Activated naive CD8-positive, alpha-beta T cell (primary cell): ENCODE measurements around the gene EBF4.

ENCODE experiments used
- H3K27ac Mint-ChIP-seq: one replicate; pipeline ENCODE4 v1.8.0; 2021; ENCODE audit warnings: mixed read lengths
- H3K27me3 Mint-ChIP-seq: one replicate; pipeline ENCODE4 v1.8.0; 2021; ENCODE audit warnings: mixed read lengths
- H3K36me3 Mint-ChIP-seq: one replicate; pipeline ENCODE4 v1.8.0; 2021; ENCODE audit warnings: mixed read lengths
- H3K4me1 Mint-ChIP-seq: one replicate; pipeline ENCODE4 v1.8.0; 2021; ENCODE audit warnings: low read depth, mixed read lengths
- H3K4me3 Mint-ChIP-seq: one replicate; pipeline ENCODE4 v1.8.0; 2021; ENCODE audit warnings: mild to moderate bottlenecking, mixed read lengths
- H3K9me3 Mint-ChIP-seq: one replicate; pipeline ENCODE4 v1.8.0; 2021; ENCODE audit warnings: low read depth, mixed read lengths

The EBF4 gene, protein sequence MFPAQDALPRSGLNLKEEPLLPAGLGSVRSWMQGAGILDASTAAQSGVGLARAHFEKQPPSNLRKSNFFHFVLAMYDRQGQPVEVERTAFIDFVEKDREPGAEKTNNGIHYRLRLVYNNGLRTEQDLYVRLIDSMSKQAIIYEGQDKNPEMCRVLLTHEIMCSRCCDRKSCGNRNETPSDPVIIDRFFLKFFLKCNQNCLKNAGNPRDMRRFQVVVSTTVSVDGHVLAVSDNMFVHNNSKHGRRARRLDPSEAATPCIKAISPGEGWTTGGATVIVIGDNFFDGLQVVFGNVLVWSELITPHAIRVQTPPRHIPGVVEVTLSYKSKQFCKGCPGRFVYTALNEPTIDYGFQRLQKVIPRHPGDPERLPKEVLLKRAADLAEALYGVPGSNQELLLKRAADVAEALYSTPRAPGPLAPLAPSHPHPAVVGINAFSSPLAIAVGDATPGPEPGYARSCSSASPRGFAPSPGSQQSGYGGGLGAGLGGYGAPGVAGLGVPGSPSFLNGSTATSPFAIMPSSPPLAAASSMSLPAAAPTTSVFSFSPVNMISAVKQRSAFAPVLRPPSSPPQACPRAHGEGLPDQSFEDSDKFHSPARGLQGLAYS

DNA sequence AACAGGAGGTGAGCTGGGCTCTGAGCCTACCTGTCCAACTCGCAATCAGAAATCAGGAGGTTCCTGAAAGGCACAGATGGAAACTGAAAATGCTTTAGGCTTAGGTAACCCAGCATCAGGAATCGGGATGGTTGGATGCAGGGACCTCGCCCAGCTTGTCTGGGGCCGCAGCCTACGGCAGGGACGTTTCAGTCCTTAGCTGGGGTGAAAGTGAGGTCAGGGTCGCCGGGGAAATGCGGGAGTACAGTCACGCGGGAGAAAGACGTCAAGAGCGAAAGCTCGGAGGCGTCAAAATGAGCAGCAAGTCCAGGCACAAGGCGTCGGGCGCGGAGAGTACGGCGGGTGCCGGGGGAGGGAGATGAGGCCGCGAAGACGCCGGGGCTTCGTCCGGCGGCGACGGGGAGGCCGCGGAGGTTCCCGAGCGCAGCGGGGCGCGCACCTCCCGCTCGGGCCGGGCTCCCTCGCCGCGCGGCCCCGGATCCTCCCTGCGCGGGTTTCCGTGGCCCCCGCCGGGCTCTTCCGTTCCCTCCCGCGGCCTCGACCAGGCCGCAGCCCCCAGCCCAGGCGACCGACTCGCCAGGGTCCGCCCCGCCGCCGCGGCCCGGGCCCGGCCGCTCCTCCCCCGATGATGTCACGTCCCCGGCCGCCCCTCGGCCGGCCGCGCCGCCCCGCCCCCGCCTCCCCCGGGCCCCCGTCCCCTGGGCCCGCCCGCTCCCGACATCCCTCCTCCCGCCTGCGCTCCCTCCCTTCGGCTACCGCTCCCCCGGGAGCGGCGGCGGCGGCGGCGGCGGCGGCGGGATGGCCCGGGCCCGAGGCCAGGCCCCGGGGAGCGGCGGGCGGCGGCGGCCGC is at the start of gene EBF4:
Gene EBF4, plus strand, starts transcription at position 745 of the 850 bp plus-strand sequence. CDS start 866 bp downstream, outside the sequence.
- H3K4me3 Mint-ChIP-seq: peak within 1 kb of the TSS; percentile 90

DNA sequence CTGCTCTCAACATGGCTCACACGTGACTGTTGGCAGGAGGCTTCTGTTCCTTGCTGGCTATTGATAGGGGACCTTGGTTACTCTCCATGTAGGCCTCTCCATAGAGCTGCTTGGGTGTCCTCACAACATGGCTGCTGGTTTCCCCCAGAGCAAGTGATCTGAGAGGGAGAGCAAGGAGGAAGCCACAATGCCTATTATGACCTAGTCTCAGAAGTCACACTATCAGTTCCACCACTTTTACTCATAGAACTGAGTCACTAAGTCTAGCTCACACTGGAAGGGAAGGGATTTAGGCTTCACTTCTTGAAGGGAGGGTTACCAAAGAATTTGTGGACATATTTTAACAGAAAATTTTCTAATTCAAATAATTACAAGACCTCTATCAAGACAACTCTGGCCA is 48.9 kb upstream of the EBF4 start:
- H3K27me3 Mint-ChIP-seq: no peaks in the 10 kb centered on the region
- no peak overlapping the region for H3K4me3 Mint-ChIP-seq
- peaks cover 3% of the 10 kb centered on the region for H3K36me3 Mint-ChIP-seq
- H3K27ac Mint-ChIP-seq: no peak overlapping the region
- no peaks in the 10 kb centered on the region for H3K9me3 Mint-ChIP-seq
- H3K4me1 Mint-ChIP-seq: peaks cover 1% of the 10 kb centered on the region

More for the DNA sequence above, at the start of gene EBF4:
- Mint-ChIP-seq H3K27ac (peak within 1 kb of the TSS; percentile 35), H3K9me3 (no peaks in the 10 kb centered on the region), H3K27me3 (peaks cover 14% of the 10 kb centered on the region), H3K36me3 (no peaks in the 10 kb centered on the region), H3K4me1 (peaks cover 29% of the 10 kb centered on the region)

DNA sequence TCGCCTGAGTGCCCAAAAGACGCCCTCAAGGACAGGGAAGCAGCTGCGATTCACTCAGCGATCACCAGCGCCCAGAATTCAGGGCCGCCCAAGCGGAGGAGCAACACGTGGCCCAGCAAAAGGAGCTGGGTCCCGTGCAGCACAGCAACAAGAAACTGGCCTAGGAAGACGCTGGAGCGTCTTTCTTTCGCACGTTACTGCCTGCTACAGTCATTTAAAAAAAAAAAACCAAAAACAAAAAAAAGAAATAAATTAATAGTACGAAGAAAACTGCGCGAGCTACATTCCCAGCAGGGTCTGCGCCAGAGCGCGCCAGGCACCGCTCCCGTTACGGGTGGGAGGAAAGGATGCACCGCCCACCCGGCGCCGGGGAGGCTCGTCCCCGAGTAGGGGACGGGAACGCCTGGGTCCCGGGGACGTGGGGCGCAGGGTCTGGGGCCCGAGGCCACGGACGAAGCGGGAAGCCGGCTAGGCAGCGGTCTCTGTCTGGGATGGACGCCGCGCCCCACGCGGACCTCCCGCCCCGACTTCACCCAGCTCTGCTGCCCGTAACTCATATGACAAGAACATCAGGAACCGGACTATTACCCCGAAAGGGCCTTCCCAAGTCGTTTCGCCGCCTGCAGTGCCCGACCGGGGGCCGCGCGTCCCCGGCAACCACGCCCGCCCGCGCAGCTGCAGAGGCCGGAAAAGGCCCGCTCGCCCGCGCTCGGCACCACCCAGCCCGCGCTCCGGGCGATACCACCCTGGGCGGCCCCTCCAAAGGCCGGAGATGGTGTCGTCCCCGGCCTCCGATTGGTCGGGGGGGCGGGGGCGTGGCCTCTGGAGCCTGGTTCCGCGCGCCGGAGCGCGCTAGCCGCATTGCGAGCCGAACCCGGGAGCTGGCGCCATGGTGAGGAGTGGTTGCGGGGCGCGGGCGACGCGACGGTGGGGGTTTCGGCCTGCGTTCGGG is 40.5 kb upstream of the EBF4 start, which contains the start of gene NOP56:
Gene NOP56, plus strand, starts transcription at position 861 of the 952 bp plus-strand sequence. Its CDS starts 29 bp downstream, at position 890.
- peaks cover 43% of the 10 kb centered on the region for H3K4me1 Mint-ChIP-seq
- peak within 1 kb of the TSS; percentile 92 for H3K4me3 Mint-ChIP-seq
- no peaks in the 10 kb centered on the region for H3K27me3 Mint-ChIP-seq
- peak within 1 kb of the TSS; percentile 95 for H3K27ac Mint-ChIP-seq
- H3K9me3 Mint-ChIP-seq: no peaks in the 10 kb centered on the region
- H3K36me3 Mint-ChIP-seq: peaks cover 21% of the 10 kb centered on the region

DNA sequence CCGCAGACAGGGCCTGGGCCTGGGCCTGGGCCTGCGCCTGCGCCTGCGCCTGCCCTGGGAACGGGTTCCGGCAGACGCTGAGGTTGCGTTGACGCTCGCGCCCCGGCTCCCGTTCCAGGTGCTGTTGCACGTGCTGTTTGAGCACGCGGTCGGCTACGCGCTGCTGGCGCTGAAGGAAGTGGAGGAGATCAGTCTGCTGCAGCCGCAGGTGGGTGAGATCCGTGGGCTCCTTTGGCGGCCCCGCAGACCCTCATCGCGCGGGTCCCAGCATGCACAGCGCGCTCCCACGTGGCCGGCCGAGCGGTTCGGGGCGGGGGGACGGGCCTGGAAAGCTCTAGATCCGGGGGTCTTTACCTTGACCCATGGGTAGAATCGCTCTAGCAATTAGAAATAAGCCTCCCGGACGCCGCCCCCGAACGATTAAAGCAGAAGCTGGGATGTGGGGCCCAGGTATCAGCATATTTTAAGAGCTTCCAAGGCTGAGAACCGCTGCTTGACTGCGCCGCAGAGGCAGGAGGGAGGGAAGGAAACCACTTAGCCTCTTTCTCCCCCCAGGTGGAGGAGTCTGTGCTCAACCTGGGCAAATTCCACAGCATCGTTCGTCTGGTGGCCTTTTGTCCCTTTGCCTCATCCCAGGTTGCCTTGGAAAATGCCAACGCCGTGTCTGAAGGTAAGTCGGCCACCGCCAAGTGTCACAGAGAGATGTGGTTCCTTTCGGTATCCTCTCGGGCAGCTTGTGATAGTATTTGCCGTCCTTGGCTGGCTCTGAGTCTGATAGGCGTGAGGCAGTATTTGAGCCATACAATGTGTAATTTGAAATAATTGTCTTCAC is 39.6 kb upstream of the EBF4 start:
- Mint-ChIP-seq H3K4me3 (peak overlapping the region; percentile 91), H3K4me1 (peaks cover 49% of the 10 kb centered on the region), H3K27ac (peak overlapping the region; percentile 92), H3K9me3 (no peaks in the 10 kb centered on the region), H3K36me3 (peaks cover 21% of the 10 kb centered on the region), H3K27me3 (no peaks in the 10 kb centered on the region)

DNA sequence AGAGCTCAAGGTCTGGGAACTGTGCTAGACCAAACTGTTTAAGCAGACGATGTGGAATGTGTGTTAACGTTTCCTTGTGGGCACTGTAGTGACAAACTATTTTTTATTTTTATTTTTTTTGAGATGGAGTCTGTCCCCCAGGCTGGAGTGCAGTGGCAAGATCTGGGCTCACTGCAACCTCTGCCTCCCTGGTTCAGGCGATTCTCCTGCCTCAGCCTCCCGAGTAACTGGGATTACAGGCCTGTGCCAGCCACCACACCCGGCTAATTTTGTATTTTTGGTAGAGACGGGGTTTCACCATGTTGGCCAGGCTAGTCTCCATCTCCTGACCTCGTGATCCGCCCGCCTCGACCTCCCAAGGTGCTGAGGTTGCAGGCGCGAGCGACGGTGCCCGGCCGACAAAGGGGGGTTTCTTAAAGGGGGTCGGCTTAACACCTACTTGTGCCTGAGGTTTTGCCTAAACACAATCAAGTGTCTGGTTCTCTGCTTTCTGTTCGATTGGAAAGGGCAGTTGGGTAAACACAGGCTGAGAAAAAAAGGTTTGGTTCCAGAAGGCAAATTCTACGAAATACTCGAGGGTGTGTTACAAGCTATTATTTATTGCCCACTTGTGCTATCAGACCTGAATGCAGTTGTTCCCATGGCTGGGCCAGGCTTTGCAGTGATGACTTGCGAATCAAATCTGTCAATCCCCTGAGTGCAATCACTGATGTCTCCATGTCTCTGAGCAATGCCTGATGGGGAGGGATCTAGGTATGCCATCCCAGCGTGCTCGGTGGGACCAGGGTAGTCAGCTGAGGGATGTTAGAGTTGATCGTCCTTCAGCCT is 38.8 kb upstream of the EBF4 start:
- H3K4me1 Mint-ChIP-seq: peaks cover 51% of the 10 kb centered on the region
- no peaks in the 10 kb centered on the region for H3K27me3 Mint-ChIP-seq
- H3K27ac Mint-ChIP-seq: peak overlapping the region; percentile 92
- H3K9me3 Mint-ChIP-seq: no peaks in the 10 kb centered on the region
- H3K36me3 Mint-ChIP-seq: peaks cover 23% of the 10 kb centered on the region
- H3K4me3 Mint-ChIP-seq: peak overlapping the region; percentile 91

DNA sequence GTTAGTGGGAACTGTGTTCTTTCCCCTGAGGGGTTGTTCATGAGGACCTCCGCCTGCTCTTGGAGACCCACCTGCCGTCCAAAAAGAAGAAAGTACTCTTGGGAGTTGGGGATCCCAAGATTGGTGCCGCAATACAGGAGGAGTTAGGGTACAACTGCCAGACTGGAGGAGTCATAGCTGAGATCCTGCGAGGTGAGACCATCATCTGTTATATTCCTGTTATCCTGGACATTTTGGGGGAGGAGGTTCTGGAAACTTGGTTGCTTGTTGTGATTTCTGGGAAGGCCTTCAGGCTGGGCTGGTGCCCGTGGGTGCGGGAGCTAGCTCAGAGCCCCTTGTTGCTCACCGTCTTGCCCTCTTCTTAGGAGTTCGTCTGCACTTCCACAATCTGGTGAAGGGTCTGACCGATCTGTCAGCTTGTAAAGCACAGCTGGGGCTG is 38.2 kb upstream of the EBF4 start:
- H3K27ac Mint-ChIP-seq: peak overlapping the region; percentile 86
- peak overlapping the region; percentile 91 for H3K4me3 Mint-ChIP-seq
- H3K27me3 Mint-ChIP-seq: no peaks in the 10 kb centered on the region
- peaks cover 54% of the 10 kb centered on the region for H3K4me1 Mint-ChIP-seq
- peaks cover 27% of the 10 kb centered on the region for H3K36me3 Mint-ChIP-seq
- H3K9me3 Mint-ChIP-seq: no peaks in the 10 kb centered on the region

DNA sequence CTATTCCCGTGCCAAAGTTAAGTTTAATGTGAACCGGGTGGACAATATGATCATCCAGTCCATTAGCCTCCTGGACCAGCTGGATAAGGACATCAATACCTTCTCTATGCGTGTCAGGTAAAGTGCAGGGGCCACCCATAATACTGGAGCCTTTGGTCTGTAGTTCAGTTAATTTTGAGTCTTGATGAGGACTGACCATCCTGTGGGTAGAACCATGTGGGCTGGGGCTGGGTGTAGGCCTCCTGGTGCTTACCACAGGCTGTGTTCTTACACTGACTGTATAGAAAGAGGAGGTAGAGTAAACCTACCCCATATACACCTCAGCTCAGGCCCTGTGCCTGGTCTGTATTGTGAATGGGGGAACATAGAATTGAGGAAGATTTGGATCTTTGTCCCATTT is 37.7 kb upstream of the EBF4 start:
- Mint-ChIP-seq H3K27me3 (no peaks in the 10 kb centered on the region), H3K4me3 (peak overlapping the region; percentile 91), H3K27ac (peak overlapping the region; percentile 86), H3K36me3 (peaks cover 27% of the 10 kb centered on the region), H3K9me3 (no peaks in the 10 kb centered on the region), H3K4me1 (peaks cover 52% of the 10 kb centered on the region)

DNA sequence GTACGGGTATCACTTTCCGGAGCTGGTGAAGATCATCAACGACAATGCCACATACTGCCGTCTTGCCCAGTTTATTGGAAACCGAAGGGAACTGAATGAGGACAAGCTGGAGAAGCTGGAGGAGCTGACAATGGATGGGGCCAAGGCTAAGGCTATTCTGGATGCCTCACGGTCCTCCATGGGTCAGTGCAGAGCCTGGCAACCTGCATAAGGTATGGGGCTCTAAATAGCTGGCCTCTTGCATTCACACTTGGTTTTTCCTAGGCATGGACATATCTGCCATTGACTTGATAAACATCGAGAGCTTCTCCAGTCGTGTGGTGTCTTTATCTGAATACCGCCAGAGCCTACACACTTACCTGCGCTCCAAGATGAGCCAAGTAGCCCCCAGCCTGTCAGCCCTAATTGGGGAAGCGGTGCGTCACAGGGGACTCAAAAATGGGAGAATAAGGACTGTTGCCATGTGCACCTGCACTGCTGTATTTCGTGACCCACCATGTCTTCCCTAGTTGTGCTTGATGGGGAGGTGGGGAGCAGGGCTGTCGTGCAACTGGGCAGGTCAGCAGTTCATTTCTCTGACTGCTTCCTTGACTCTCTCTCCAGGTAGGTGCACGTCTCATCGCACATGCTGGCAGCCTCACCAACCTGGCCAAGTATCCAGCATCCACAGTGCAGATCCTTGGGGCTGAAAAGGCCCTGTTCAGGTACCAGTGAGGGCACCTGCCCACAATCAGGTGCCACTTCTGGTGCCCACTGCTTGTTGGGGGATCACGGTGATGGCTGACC is 37.1 kb upstream of the EBF4 start:
- no peaks in the 10 kb centered on the region for H3K9me3 Mint-ChIP-seq
- H3K4me3 Mint-ChIP-seq: peak overlapping the region; percentile 91
- H3K27me3 Mint-ChIP-seq: no peaks in the 10 kb centered on the region
- H3K27ac Mint-ChIP-seq: peak overlapping the region; percentile 86
- peaks cover 48% of the 10 kb centered on the region for H3K4me1 Mint-ChIP-seq
- peaks cover 27% of the 10 kb centered on the region for H3K36me3 Mint-ChIP-seq

DNA sequence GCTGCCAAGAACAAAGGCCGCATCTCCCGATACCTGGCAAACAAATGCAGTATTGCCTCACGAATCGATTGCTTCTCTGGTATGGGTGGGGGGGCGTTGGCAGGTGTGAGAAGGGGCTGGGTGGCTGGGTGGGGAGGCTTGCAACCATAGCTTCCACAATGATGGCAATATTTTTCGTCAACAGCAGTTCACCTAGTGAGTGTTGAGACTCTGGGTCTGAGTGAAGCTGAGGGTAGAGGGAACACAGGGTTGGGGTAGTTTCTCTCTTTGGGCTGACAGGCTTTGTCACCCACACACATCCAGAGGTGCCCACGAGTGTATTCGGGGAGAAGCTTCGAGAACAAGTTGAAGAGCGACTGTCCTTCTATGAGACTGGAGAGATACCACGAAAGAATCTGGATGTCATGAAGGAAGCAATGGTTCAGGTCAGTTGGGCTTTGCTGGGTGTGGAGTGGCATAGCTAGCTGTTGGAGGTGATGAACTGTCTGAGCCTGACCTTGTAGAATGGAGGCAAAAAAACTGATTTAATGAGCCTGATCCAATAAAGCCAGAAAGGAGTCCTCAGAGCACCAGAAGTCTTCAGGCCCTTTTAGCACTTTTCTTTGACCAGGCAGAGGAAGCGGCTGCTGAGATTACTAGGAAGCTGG is 36.0 kb upstream of the EBF4 start:
- H3K27ac Mint-ChIP-seq: peak overlapping the region; percentile 70
- H3K27me3 Mint-ChIP-seq: no peaks in the 10 kb centered on the region
- H3K9me3 Mint-ChIP-seq: no peaks in the 10 kb centered on the region
- peak overlapping the region; percentile 91 for H3K4me3 Mint-ChIP-seq
- H3K4me1 Mint-ChIP-seq: peaks cover 44% of the 10 kb centered on the region
- peaks cover 28% of the 10 kb centered on the region for H3K36me3 Mint-ChIP-seq

DNA sequence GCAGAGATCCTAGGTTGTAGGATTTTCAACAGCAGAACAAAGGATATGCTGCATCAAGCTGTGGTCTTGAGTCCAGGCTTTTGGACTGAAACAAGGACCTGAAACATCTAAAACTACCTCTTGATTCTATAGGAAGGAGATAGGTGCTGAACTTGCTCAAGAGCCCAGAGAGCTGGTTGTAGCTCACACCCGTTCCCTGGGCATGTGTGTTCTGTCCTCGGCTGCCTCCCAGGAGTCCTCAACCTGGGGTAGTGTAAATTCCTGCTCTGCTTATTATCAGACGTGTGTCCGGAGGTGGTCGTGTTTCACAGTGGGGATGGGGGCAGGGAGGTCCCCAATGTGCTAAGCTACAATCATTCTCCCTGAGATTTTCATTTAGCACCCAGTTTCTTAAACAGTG is 35.3 kb upstream of the EBF4 start:
- Mint-ChIP-seq H3K27ac (peak overlapping the region; percentile 70), H3K4me1 (peaks cover 50% of the 10 kb centered on the region), H3K36me3 (peaks cover 32% of the 10 kb centered on the region), H3K4me3 (peak overlapping the region; percentile 91), H3K9me3 (no peaks in the 10 kb centered on the region), H3K27me3 (no peaks in the 10 kb centered on the region)

DNA sequence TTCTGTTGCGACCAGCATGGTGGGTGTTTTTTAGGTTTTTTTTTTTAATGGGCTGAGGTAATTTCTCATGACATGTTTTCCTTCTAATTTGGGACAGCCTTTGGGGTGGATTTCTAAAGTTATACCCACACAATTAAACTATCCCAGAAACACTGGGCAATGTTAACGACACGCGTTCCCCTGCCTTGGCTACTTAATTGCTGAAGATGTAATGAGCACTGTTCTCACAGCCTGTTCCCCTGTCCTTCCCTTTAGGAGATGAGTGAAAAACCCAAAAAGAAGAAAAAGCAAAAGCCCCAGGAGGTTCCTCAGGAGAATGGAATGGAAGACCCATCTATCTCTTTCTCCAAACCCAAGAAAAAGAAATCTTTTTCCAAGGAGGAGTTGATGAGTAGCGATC is 34.9 kb upstream of the EBF4 start:
- Mint-ChIP-seq H3K27ac (peak overlapping the region; percentile 50), H3K36me3 (peaks cover 33% of the 10 kb centered on the region), H3K4me1 (peaks cover 52% of the 10 kb centered on the region), H3K9me3 (no peaks in the 10 kb centered on the region), H3K4me3 (peak overlapping the region; percentile 91), H3K27me3 (no peaks in the 10 kb centered on the region)
